Measurements from ENCODE around the gene LMBRD1.
"Not testable (repeated sequence)": the region's sequence is repeated elsewhere in the genome, so short reads cannot be mapped to it uniquely, and the experiment has no call there.

Gene LMBRD1

GRCh38 chr6:69789578-69789977, 7.2 kb downstream of the LMBRD1 start:
- no peaks in the 10 kb centered on the region for H3K9me3 ChIP-seq (ENCODE audit: control insufficient read depth, insufficient read depth, low read depth, low read length)
- ChIA-PET POLR2A (no interaction called here), CTCF (interaction anchor here (0.6 to 1.1 kb wide), 3 partner anchors 13 to 318 kb away, joined by 3 to 4 read pairs (median 3); no protein-coding TSS in a partner anchor)
- peaks cover 0 to 16% of the 10 kb centered on the region in 2 experiments; a peak in 2 of 3 replicates for H3K36me3 ChIP-seq (ENCODE audit: control insufficient read depth in 2 of 2, insufficient read depth in 1 of 2, low read length in 2 of 2)
- no peak overlapping the region for H3K4me3 ChIP-seq (ENCODE audit: low read depth, low read length)
- no peaks in the 10 kb centered on the region; the same call in 1 of the 2 replicates for H3K4me1 ChIP-seq (ENCODE audit: control insufficient read depth, insufficient read depth, low read length)
- H3K27ac ChIP-seq (ENCODE audit: extremely low read depth, low read depth, low read length) = no peak overlapping the region
- no peak for TF ChIP-seq REST (tag by site-specific recombination; IDR thresholded peaks at IDR 0.05)
- TF ChIP-seq ZSCAN30 (tag by site-specific recombination; IDR thresholded peaks at IDR 0.05) = no peak
- TF ChIP-seq ZNF544 (tag by site-specific recombination; IDR thresholded peaks at IDR 0.05) = no peak
- no peak for TF ChIP-seq AEBP2 (tag by site-specific recombination; IDR thresholded peaks at IDR 0.05; ENCODE audit: borderline replicate concordance)
- TF ChIP-seq ZNF621 (tag by site-specific recombination; IDR thresholded peaks at IDR 0.05) = no peak
- no peak for TF ChIP-seq ZXDB (tag by site-specific recombination; IDR thresholded peaks at IDR 0.05)
- TF ChIP-seq ZNF677 (tag by site-specific recombination; IDR thresholded peaks at IDR 0.05) = no peak
- no peak for TF ChIP-seq ZBTB11 (tag by site-specific recombination; conservative IDR thresholded peaks at IDR 0.05; ENCODE audit: low read depth)
- no peak for TF ChIP-seq REPIN1 (tag by site-specific recombination; IDR thresholded peaks at IDR 0.05; ENCODE audit: low read depth)
- TF ChIP-seq ZNF768 (tag by site-specific recombination; IDR thresholded peaks at IDR 0.05) = no peak
- TF ChIP-seq ZNF624 (tag by site-specific recombination; IDR thresholded peaks at IDR 0.05) = no peak
- TF ChIP-seq OVOL3 (tag by site-specific recombination; IDR thresholded peaks at IDR 0.05) = no peak
- no peak for TF ChIP-seq ZNF140 (tag by site-specific recombination; IDR thresholded peaks at IDR 0.05)
- no peak for TF ChIP-seq ZNF2 (tag by site-specific recombination; IDR thresholded peaks at IDR 0.05)
- no peak for TF ChIP-seq ZNF202 (tag by site-specific recombination; IDR thresholded peaks at IDR 0.05; ENCODE audit: borderline replicate concordance)

GRCh38 chr6:69787436-69787835, 9.4 kb downstream of the LMBRD1 start:
- H3K4me1 ChIP-seq (ENCODE audit: control insufficient read depth, insufficient read depth, low read length); CTCF ChIA-PET; POLR2A ChIA-PET: not testable (repeated sequence)

More at GRCh38 chr6:69787436-69787835, 9.4 kb downstream of the LMBRD1 start:
- not testable (repeated sequence) for H3K9me3 ChIP-seq (ENCODE audit: control insufficient read depth, insufficient read depth, low read depth, low read length); H3K27ac ChIP-seq (ENCODE audit: extremely low read depth, low read depth, low read length); H3K4me3 ChIP-seq (ENCODE audit: low read depth, low read length)
- H3K36me3 ChIP-seq (ENCODE audit: control insufficient read depth in 2 of 2, insufficient read depth in 1 of 2, low read length in 2 of 2) = peaks cover 0 to 16% of the 10 kb centered on the region in 2 experiments; a peak in 2 of 3 replicates
